HepG2 (cell line): Measurements from ENCODE around the gene DDX49. TPM values are rescaled to one million over a fixed set of nuclear protein-coding genes. Genes with fewer than 3 reads are reported as not detected.

Experiments used
- AKAP8 ChIP-seq: sonication (generic); formaldehyde crosslinking; IDR thresholded peaks from 2 replicates; pipeline ENCODE4 v1.5.1; 2020; ENCODE audit warnings: mild to moderate bottlenecking, missing genetic modification reagents
- FOXM1 ChIP-seq: sonication (generic); formaldehyde crosslinking; IDR thresholded peaks from 2 replicates; pipeline ENCODE4 v1.5.0; 2020; ENCODE audit warnings: missing genetic modification reagents
- KLF6 ChIP-seq: IDR thresholded peaks from 2 replicates; pipeline ENCODE4 v1.8.0; 2016; ENCODE audit warnings: missing biosample characterization, missing genetic modification reagents
- MED13 ChIP-seq: sonication (generic); formaldehyde crosslinking; IDR thresholded peaks from 2 replicates; pipeline ENCODE4 v1.5.0; 2020; ENCODE audit warnings: missing genetic modification reagents
- NONO ChIP-seq, 2 experiments: fragments of 450-650 bp in 1 of 2; sonication (generic) in 1 of 2; formaldehyde crosslinking in 1 of 2; IDR thresholded peaks in 1 of 2; conservative IDR thresholded peaks in 1 of 2; 2 replicates each; pipeline versions ENCODE4 v1.6.1 to v1.8.0; 2017 to 2022; ENCODE audit warnings: mild to moderate bottlenecking in 1 of 2, missing genetic modification reagents in 1 of 2, moderate library complexity in 1 of 2
- PITX1 ChIP-seq: sonication (generic); formaldehyde crosslinking; IDR thresholded peaks from 2 replicates; pipeline ENCODE4 v1.5.1; 2020; ENCODE audit warnings: mild to moderate bottlenecking, missing genetic modification reagents
- ZNF343 ChIP-seq: sonication (generic); formaldehyde crosslinking; IDR thresholded peaks from 2 replicates; pipeline ENCODE4 v1.4.0; 2020; ENCODE audit warnings: mild to moderate bottlenecking, missing genetic modification reagents
- ZNF850 ChIP-seq: sonication (generic); formaldehyde crosslinking; conservative IDR thresholded peaks from 2 replicates; pipeline ENCODE4 v1.9.0; 2021; ENCODE audit warnings: mild to moderate bottlenecking, missing genetic modification reagents
- polyA plus RNA-seq, 8 experiments: library from polyadenylated mRNA; depleted of rRNA in 3 of 8; stranded (reverse) in 7 of 8; unstranded in 1 of 8; fragments of >200 nt; fragmentation: Illumina TruSeq in 4 of 8; extraction: Trizol in 4 of 8; gene quantifications; 2 replicates each; pipeline versions ENCODE4 v1.2.1 to v1.2.3, GENCODE V29; 2011 to 2016; ENCODE audit warnings: low read depth in 4 of 8, missing spikeins in 1 of 8, mixed read lengths in 1 of 8; ENCODE audit not compliant: insufficient read depth in 1 of 8
- total RNA-seq, 5 experiments: library from RNA; depleted of rRNA; stranded (reverse); fragments of >200 nt; fragmentation: Illumina TruSeq; extraction: Trizol; gene quantifications; 2 replicates each; pipeline ENCODE4 v1.2.3, GENCODE V29; 2016; ENCODE audit warnings: low read depth in 1 of 5
- TF ChIP-seq, protein P1 (sequence below): sonication (generic); formaldehyde crosslinking; IDR thresholded peaks from 2 replicates; pipeline ENCODE4 v1.8.0; 2022; ENCODE audit warnings: missing genetic modification reagents, mild to moderate bottlenecking, moderate library complexity, borderline replicate concordance
- TF ChIP-seq, protein P2 (sequence below), 2 experiments: sonication (generic) in 1 of 2; formaldehyde crosslinking in 1 of 2; IDR thresholded peaks; 2 replicates each; pipeline versions ENCODE4 v1.4.0 to v1.6.1; 2018 to 2020; ENCODE audit warnings: missing genetic modification reagents in 2 of 2, borderline replicate concordance in 1 of 2, low read depth in 1 of 2, mild to moderate bottlenecking in 1 of 2, missing biosample characterization in 1 of 2
- TF ChIP-seq, protein P3 (sequence below): IDR thresholded peaks from 2 replicates; pipeline ENCODE4 v1.6.1; 2012; ENCODE audit warnings: low read length, improper control_type of control experiment

The DDX49 gene
- total and polyA plus RNA-seq, 2 of the 13 experiments (the other 11 are each of a cell fraction or from before 2014, with no cell fraction given): 27.0 to 46.2 TPM

DNA sequence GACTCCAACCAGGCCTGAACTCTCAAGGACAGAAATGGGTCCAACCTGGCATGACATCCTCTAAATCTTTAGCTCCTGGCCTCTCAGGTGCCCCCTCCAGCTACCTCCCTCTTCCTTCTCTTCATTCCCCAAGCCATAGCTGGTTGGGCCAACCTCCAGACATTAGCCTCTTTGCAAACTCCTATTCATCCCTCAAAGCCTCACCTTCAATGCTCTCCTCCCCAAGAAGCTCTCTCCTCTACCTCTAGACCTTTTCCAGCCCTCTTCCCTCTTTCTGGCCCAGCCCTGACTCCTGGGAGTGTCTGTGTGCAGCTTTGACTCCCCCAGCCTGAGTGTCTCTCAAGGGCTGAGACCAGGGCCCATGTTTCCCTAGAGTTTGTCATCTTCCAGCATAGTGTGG lies 26.8 kb downstream of the DDX49 start (continued):
- TF ChIP-seq, protein P1, sequence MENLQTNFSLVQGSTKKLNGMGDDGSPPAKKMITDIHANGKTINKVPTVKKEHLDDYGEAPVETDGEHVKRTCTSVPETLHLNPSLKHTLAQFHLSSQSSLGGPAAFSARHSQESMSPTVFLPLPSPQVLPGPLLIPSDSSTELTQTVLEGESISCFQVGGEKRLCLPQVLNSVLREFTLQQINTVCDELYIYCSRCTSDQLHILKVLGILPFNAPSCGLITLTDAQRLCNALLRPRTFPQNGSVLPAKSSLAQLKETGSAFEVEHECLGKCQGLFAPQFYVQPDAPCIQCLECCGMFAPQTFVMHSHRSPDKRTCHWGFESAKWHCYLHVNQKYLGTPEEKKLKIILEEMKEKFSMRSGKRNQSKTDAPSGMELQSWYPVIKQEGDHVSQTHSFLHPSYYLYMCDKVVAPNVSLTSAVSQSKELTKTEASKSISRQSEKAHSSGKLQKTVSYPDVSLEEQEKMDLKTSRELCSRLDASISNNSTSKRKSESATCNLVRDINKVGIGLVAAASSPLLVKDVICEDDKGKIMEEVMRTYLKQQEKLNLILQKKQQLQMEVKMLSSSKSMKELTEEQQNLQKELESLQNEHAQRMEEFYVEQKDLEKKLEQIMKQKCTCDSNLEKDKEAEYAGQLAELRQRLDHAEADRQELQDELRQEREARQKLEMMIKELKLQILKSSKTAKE (CRISPR knock-in tag): no peak
- TF ChIP-seq ZNF343 (no peak), PITX1 (CRISPR knock-in tag) (no peak), NONO (IDR thresholded peaks at IDR 0.05) (no peak), NONO (CRISPR knock-in tag; conservative IDR thresholded peaks at IDR 0.05) (no peak), FOXM1 (CRISPR knock-in tag) (no peak), MED13 (CRISPR knock-in tag) (no peak), ZNF850 (CRISPR knock-in tag) (no peak), AKAP8 (CRISPR knock-in tag) (no peak), KLF6 (CRISPR knock-in tag) (no peak)
- TF ChIP-seq, protein P2, sequence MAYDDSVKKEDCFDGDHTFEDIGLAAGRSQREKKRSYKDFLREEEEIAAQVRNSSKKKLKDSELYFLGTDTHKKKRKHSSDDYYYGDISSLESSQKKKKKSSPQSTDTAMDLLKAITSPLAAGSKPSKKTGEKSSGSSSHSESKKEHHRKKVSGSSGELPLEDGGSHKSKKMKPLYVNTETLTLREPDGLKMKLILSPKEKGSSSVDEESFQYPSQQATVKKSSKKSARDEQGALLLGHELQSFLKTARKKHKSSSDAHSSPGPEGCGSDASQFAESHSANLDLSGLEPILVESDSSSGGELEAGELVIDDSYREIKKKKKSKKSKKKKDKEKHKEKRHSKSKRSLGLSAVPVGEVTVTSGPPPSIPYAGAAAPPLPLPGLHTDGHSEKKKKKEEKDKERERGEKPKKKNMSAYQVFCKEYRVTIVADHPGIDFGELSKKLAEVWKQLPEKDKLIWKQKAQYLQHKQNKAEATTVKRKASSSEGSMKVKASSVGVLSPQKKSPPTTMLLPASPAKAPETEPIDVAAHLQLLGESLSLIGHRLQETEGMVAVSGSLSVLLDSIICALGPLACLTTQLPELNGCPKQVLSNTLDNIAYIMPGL (CRISPR knock-in tag; IDR thresholded peaks at IDR 0.05; ENCODE audit: borderline replicate concordance in 1 of 2, low read depth in 1 of 2): no peak
- TF ChIP-seq, protein P3, sequence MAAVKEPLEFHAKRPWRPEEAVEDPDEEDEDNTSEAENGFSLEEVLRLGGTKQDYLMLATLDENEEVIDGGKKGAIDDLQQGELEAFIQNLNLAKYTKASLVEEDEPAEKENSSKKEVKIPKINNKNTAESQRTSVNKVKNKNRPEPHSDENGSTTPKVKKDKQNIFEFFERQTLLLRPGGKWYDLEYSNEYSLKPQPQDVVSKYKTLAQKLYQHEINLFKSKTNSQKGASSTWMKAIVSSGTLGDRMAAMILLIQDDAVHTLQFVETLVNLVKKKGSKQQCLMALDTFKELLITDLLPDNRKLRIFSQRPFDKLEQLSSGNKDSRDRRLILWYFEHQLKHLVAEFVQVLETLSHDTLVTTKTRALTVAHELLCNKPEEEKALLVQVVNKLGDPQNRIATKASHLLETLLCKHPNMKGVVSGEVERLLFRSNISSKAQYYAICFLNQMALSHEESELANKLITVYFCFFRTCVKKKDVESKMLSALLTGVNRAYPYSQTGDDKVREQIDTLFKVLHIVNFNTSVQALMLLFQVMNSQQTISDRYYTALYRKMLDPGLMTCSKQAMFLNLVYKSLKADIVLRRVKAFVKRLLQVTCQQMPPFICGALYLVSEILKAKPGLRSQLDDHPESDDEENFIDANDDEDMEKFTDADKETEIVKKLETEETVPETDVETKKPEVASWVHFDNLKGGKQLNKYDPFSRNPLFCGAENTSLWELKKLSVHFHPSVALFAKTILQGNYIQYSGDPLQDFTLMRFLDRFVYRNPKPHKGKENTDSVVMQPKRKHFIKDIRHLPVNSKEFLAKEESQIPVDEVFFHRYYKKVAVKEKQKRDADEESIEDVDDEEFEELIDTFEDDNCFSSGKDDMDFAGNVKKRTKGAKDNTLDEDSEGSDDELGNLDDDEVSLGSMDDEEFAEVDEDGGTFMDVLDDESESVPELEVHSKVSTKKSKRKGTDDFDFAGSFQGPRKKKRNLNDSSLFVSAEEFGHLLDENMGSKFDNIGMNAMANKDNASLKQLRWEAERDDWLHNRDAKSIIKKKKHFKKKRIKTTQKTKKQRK: no peak
- TF ChIP-seq, all 625 proteins: peak for 0
